Caco-2 (cell line): ENCODE data around the gene TMEM116. TPM values are rescaled to one million over a fixed set of nuclear protein-coding genes. Genes with fewer than 3 reads are reported as not detected.

Experiments
- BruUV-seq: library from RNA; stranded (reverse); fragments of 400-500 nt; replicated peaks from 2 replicates; lab custom pipeline; 2021; lab: Mats Ljungman, UMichigan
- CTCF ChIA-PET: fragments of 300-600 bp; sonication (Branson Sonifier 250); formaldehyde crosslinking; loops from one replicate; lab custom pipeline; 2022; ENCODE audit warnings: antibody characterized with exemption; lab: Charles Lee
- POLR2A ChIA-PET: fragments of 300-600 bp; sonication (Branson Sonifier 250); formaldehyde crosslinking; loops from one replicate; lab custom pipeline; 2022; ENCODE audit warnings: antibody characterized with exemption; lab: Charles Lee
- DNase-seq, 2 experiments: peaks; one replicate each; pipeline versions ENCODE4 v3.0.0 to v3.0.0-alpha.2; 2020 to 2022
- H3K27me3 ChIP-seq: replicated peaks from 2 replicates; pipeline ENCODE4 v1.6.0; 2011; ENCODE audit warnings: low read length; ENCODE audit not compliant: control insufficient read depth, insufficient read depth
- H3K36me3 ChIP-seq: 2 replicates; pipeline ENCODE4 v1.5.1; 2011; ENCODE audit warnings: low read length; ENCODE audit not compliant: control insufficient read depth, insufficient read depth
- H3K4me1 ChIP-seq: fragments of 250-450 bp; sonication (Bioruptor Pico); 2 replicates; pipeline ENCODE4 v1.5.1; 2020; ENCODE audit warnings: mild to moderate bottlenecking
- H3K4me3 ChIP-seq: 2 replicates; pipeline ENCODE4 v1.5.1; 2011; ENCODE audit warnings: low read depth, mild to moderate bottlenecking, control low read depth, low read length
- H3K9me3 ChIP-seq: fragments of 250-450 bp; sonication (Bioruptor Pico); 2 replicates; pipeline ENCODE4 v1.5.1; 2020; ENCODE audit warnings: mild to moderate bottlenecking, moderate library complexity
- H3K27ac Mint-ChIP-seq: one replicate; pipeline ENCODE4 v1.8.0; 2022; ENCODE audit warnings: mixed read lengths; ENCODE audit not compliant: unreplicated experiment
- H3K27me3 Mint-ChIP-seq: one replicate; pipeline ENCODE4 v1.8.0; 2022; ENCODE audit warnings: mixed read lengths; ENCODE audit not compliant: insufficient read depth, unreplicated experiment
- H3K36me3 Mint-ChIP-seq: one replicate; pipeline ENCODE4 v1.8.0; 2022; ENCODE audit warnings: mild to moderate bottlenecking, mixed read lengths; ENCODE audit not compliant: insufficient read depth, unreplicated experiment
- H3K4me1 Mint-ChIP-seq: one replicate; pipeline ENCODE4 v1.8.0; 2022; ENCODE audit warnings: low read depth, mixed read lengths; ENCODE audit not compliant: unreplicated experiment
- H3K4me3 Mint-ChIP-seq: one replicate; pipeline ENCODE4 v1.8.0; 2022; ENCODE audit warnings: mild to moderate bottlenecking, moderate library complexity, mixed read lengths; ENCODE audit not compliant: unreplicated experiment
- H3K9me3 Mint-ChIP-seq: one replicate; pipeline ENCODE4 v1.8.0; 2022; ENCODE audit warnings: mixed read lengths; ENCODE audit not compliant: unreplicated experiment
- CTCF ChIP-seq, 2 experiments: fragments of 200-600 bp in 1 of 2; IDR thresholded peaks; 1 replicate in 1 of 2; 2 replicates in 1 of 2; pipeline versions ENCODE4 v1.5.1 to v1.8.0; 2011 to 2022; ENCODE audit warnings: antibody characterized with exemption in 1 of 2, control low read depth in 1 of 2, inconsistent platforms in 1 of 2, low read depth in 1 of 2, low read length in 1 of 2, mild to moderate bottlenecking in 1 of 2, moderate library complexity in 1 of 2; ENCODE audit not compliant: insufficient read depth in 1 of 2, severe bottlenecking in 1 of 2, unreplicated experiment in 1 of 2
- intact Hi-C: fragments of 100-400 bp; cut with micrococcal nuclease; formaldehyde crosslinking; loops from one replicate; pipeline ENCODE4 v1.10.0; 2022; ENCODE audit not compliant: unreplicated experiment
- total RNA-seq: library from RNA; stranded (reverse); gene quantifications from 2 replicates; pipeline ENCODE4 v1.2.3, GENCODE V29; 2022

The TMEM116 gene
- total RNA-seq, 1 experiment from 2014 or later = 11.0 TPM

GRCh38 chr12:111932241-111932640 lies 80.7 kb downstream of the TMEM116 start:
- no peaks in the 10 kb centered on the region for H3K36me3 Mint-ChIP-seq
- intact Hi-C loops = no loop called here
- no peak for TF ChIP-seq CTCF (IDR thresholded peaks at IDR 0.05; ENCODE audit: insufficient read depth in 1 of 2, low read depth in 1 of 2, low read length in 1 of 2, severe bottlenecking in 1 of 2, unreplicated experiment in 1 of 2)
- no peak overlapping the region for H3K27ac Mint-ChIP-seq
- H3K4me3 Mint-ChIP-seq = no peak overlapping the region
- H3K27me3 Mint-ChIP-seq = no peaks in the 10 kb centered on the region
- H3K27me3 ChIP-seq = no peaks in the 10 kb centered on the region
- H3K4me3 ChIP-seq = no peak overlapping the region
- H3K4me1 ChIP-seq = no peaks in the 10 kb centered on the region
- ChIA-PET CTCF (no interaction called here), POLR2A (interaction anchor here (0.6 kb wide), 1 partner anchor 79 kb away, joined by 3 read pairs; no protein-coding TSS in a partner anchor)
- no peaks in the 10 kb centered on the region for H3K4me1 Mint-ChIP-seq
- H3K36me3 ChIP-seq = no peaks in the 10 kb centered on the region
- no peak for DNase-seq
- H3K9me3 Mint-ChIP-seq = no peaks in the 10 kb centered on the region
- H3K9me3 ChIP-seq = no peaks in the 10 kb centered on the region
- no TSS peak for BruUV-seq

- no peak overlapping the region for H3K4me3 Mint-ChIP-seq
- Histone ChIP-seq H3K27me3 (no peaks in the 10 kb centered on the region), H3K9me3 (no peaks in the 10 kb centered on the region), H3K4me3 (no peak overlapping the region), H3K36me3 (no peaks in the 10 kb centered on the region), H3K4me1 (no peaks in the 10 kb centered on the region)
- H3K27ac Mint-ChIP-seq = no peak overlapping the region
- H3K27me3 Mint-ChIP-seq = no peaks in the 10 kb centered on the region
- H3K4me1 Mint-ChIP-seq = no peaks in the 10 kb centered on the region
- CTCF ChIA-PET = no interaction called here
- no peak for DNase-seq
- BruUV-seq = no TSS peak
- intact Hi-C loops = no loop called here
- H3K9me3 Mint-ChIP-seq = no peaks in the 10 kb centered on the region
- no peak for TF ChIP-seq CTCF (IDR thresholded peaks at IDR 0.05; ENCODE audit: insufficient read depth in 1 of 2, low read depth in 1 of 2, low read length in 1 of 2, severe bottlenecking in 1 of 2, unreplicated experiment in 1 of 2)
- H3K36me3 Mint-ChIP-seq = no peaks in the 10 kb centered on the region
- POLR2A ChIA-PET = no interaction called here
Measured at GRCh38 chr12:111927346-111927745, 85.6 kb downstream of the TMEM116 start.

GRCh38 chr12:111926631-111927030 lies 86.3 kb downstream of the TMEM116 start:
- Mint-ChIP-seq H3K36me3 (no peaks in the 10 kb centered on the region), H3K4me1 (no peaks in the 10 kb centered on the region), H3K4me3 (no peak overlapping the region), H3K27ac (no peak overlapping the region), H3K9me3 (no peaks in the 10 kb centered on the region), H3K27me3 (no peaks in the 10 kb centered on the region)
- H3K27me3 ChIP-seq = no peaks in the 10 kb centered on the region
- H3K9me3 ChIP-seq = no peaks in the 10 kb centered on the region
- no peaks in the 10 kb centered on the region for H3K36me3 ChIP-seq
- no TSS peak for BruUV-seq
- ChIA-PET CTCF (no interaction called here), POLR2A (interaction anchor here (0.7 kb wide), 1 partner anchor 451 kb away, joined by 3 read pairs; no protein-coding TSS in a partner anchor)
- TF ChIP-seq CTCF (IDR thresholded peaks at IDR 0.05; ENCODE audit: insufficient read depth in 1 of 2, low read depth in 1 of 2, low read length in 1 of 2, severe bottlenecking in 1 of 2, unreplicated experiment in 1 of 2) = no peak
- no peaks in the 10 kb centered on the region for H3K4me1 ChIP-seq
- DNase-seq = no peak
- H3K4me3 ChIP-seq = no peak overlapping the region
- intact Hi-C loops = no loop called here
